Measurements from ENCODE around the gene JCAD. TPM values are rescaled to one million over a fixed set of nuclear protein-coding genes. Genes with fewer than 3 reads are reported as not detected.

JCAD gene
- total RNA-seq, 1 experiment from 2014 or later, result 0.54 TPM

- DNase-seq, result no peak
- no TSS peak for BruUV-seq (replicated peaks)
- CTCF ChIA-PET, result interaction anchor here (0.6 kb wide), 1 partner anchor 10 kb away, joined by 4 read pairs; no protein-coding TSS in a partner anchor
- H3K27me3 Mint-ChIP-seq (ENCODE audit: unreplicated experiment), result peaks cover 31% of the 10 kb centered on the region
- no peak overlapping the region for H3K27ac Mint-ChIP-seq (ENCODE audit: unreplicated experiment)
- no peaks in the 10 kb centered on the region for H3K4me1 Mint-ChIP-seq (ENCODE audit: low read depth, unreplicated experiment)
- H3K36me3 Mint-ChIP-seq (ENCODE audit: insufficient read depth, unreplicated experiment), result no peaks in the 10 kb centered on the region
- intact Hi-C loops (cut with micrococcal nuclease; ENCODE audit: unreplicated experiment), result no loop called here
- H3K9me3 Mint-ChIP-seq (ENCODE audit: low read depth, unreplicated experiment), result no peaks in the 10 kb centered on the region
- TF ChIP-seq CTCF (IDR thresholded peaks at IDR 0.05; ENCODE audit: unreplicated experiment), result no peak
- no peak overlapping the region for H3K4me3 Mint-ChIP-seq (ENCODE audit: low read depth, unreplicated experiment)
Measured at GRCh38 chr10:30040597-30040996, 18.8 kb downstream of the JCAD start.

GRCh38 chr10:30039988-30040387, 19.4 kb downstream of the JCAD start:
- Mint-ChIP-seq H3K4me1 (ENCODE audit: low read depth, unreplicated experiment) (no peaks in the 10 kb centered on the region), H3K27me3 (ENCODE audit: unreplicated experiment) (peaks cover 25% of the 10 kb centered on the region), H3K4me3 (ENCODE audit: low read depth, unreplicated experiment) (no peak overlapping the region), H3K9me3 (ENCODE audit: low read depth, unreplicated experiment) (no peaks in the 10 kb centered on the region), H3K27ac (ENCODE audit: unreplicated experiment) (no peak overlapping the region), H3K36me3 (ENCODE audit: insufficient read depth, unreplicated experiment) (no peaks in the 10 kb centered on the region)
- CTCF ChIA-PET, result interaction anchor here (0.6 kb wide), 1 partner anchor 301 kb away, joined by 3 read pairs; no protein-coding TSS in a partner anchor
- DNase-seq, result no peak
- no TSS peak for BruUV-seq (replicated peaks)
- intact Hi-C loops (cut with micrococcal nuclease; ENCODE audit: unreplicated experiment), result no loop called here
- TF ChIP-seq CTCF (IDR thresholded peaks at IDR 0.05; ENCODE audit: unreplicated experiment), result no peak

GRCh38 chr10:30039567-30039966, 19.8 kb downstream of the JCAD start:
- intact Hi-C loops (cut with micrococcal nuclease; ENCODE audit: unreplicated experiment), result no loop called here
- Mint-ChIP-seq H3K27ac (ENCODE audit: unreplicated experiment) (no peak overlapping the region), H3K9me3 (ENCODE audit: low read depth, unreplicated experiment) (no peaks in the 10 kb centered on the region), H3K4me1 (ENCODE audit: low read depth, unreplicated experiment) (no peaks in the 10 kb centered on the region), H3K27me3 (ENCODE audit: unreplicated experiment) (peaks cover 24% of the 10 kb centered on the region), H3K4me3 (ENCODE audit: low read depth, unreplicated experiment) (no peak overlapping the region), H3K36me3 (ENCODE audit: insufficient read depth, unreplicated experiment) (no peaks in the 10 kb centered on the region)
- no peak for TF ChIP-seq CTCF (IDR thresholded peaks at IDR 0.05; ENCODE audit: unreplicated experiment)
- CTCF ChIA-PET, result interaction anchor here (0.6 kb wide), 1 partner anchor 302 kb away, joined by 3 read pairs; no protein-coding TSS in a partner anchor
- no peak for DNase-seq
- BruUV-seq (replicated peaks), result no TSS peak

- intact Hi-C loops (cut with micrococcal nuclease; ENCODE audit: unreplicated experiment), result no loop called here
- Mint-ChIP-seq H3K27ac (ENCODE audit: unreplicated experiment) (no peak overlapping the region), H3K9me3 (ENCODE audit: low read depth, unreplicated experiment) (no peaks in the 10 kb centered on the region), H3K36me3 (ENCODE audit: insufficient read depth, unreplicated experiment) (no peaks in the 10 kb centered on the region), H3K27me3 (ENCODE audit: unreplicated experiment) (peaks cover 24% of the 10 kb centered on the region), H3K4me1 (ENCODE audit: low read depth, unreplicated experiment) (no peaks in the 10 kb centered on the region), H3K4me3 (ENCODE audit: low read depth, unreplicated experiment) (no peak overlapping the region)
- no peak for TF ChIP-seq CTCF (IDR thresholded peaks at IDR 0.05; ENCODE audit: unreplicated experiment)
- CTCF ChIA-PET, result interaction anchor here (0.7 to 1.0 kb wide), 3 partner anchors 11 to 552 kb away, joined by 3 to 5 read pairs (median 3); no protein-coding TSS in a partner anchor
- BruUV-seq (replicated peaks), result no TSS peak
- DNase-seq, result no peak
Measured at GRCh38 chr10:30038781-30039536, 20.4 kb downstream of the JCAD start.

Data from Calu3 (cell line).